BLaER1 treated with 17β-estradiol and CSF1 and Interleukin-3, amounts not matched to agents 10 nM and 100 nM (cell line): Measurements from ENCODE around the gene PTP4A2.
A peak's percentile ranks its signal among the peaks of the same experiment; 100 is the strongest.

ENCODE experiments used
- H3K27ac ChIP-seq, 11 experiments: shearing (Covaris generic); formaldehyde crosslinking; 2 replicates each; pipeline ENCODE4 v1.8.1; 2022
- H3K27me3 ChIP-seq, 11 experiments: shearing (Covaris generic); formaldehyde crosslinking; 2 replicates each; pipeline ENCODE4 v1.8.1; 2022
- H3K36me3 ChIP-seq, 11 experiments: shearing (Covaris generic); formaldehyde crosslinking; 2 replicates each; pipeline ENCODE4 v1.8.1; 2022
- H3K4me1 ChIP-seq, 10 experiments: shearing (Covaris generic); formaldehyde crosslinking; 2 replicates each; pipeline ENCODE4 v1.8.1; 2022
- H3K4me2 ChIP-seq, 11 experiments: shearing (Covaris generic); formaldehyde crosslinking; 2 replicates each; pipeline ENCODE4 v1.8.1; 2022
- H3K4me3 ChIP-seq, 10 experiments: shearing (Covaris generic); formaldehyde crosslinking; 2 replicates each; pipeline ENCODE4 v1.8.1; 2022
- H3K9ac ChIP-seq, 11 experiments: shearing (Covaris generic); formaldehyde crosslinking; 2 replicates each; pipeline ENCODE4 v1.8.1; 2022
- H3K9me3 ChIP-seq, 11 experiments: shearing (Covaris generic); formaldehyde crosslinking; replicated peaks in 1 of 11; 2 replicates each; pipeline ENCODE4 v1.8.1; 2022
- H4K20me1 ChIP-seq, 11 experiments: shearing (Covaris generic); formaldehyde crosslinking; 2 replicates each; pipeline ENCODE4 v1.8.1; 2022
- Cebpa-rat ChIP-seq, 11 experiments: shearing (Covaris generic); IDR thresholded peaks; 2 replicates each; pipeline ENCODE4 v1.8.1; 2022

Gene PTP4A2

DNA sequence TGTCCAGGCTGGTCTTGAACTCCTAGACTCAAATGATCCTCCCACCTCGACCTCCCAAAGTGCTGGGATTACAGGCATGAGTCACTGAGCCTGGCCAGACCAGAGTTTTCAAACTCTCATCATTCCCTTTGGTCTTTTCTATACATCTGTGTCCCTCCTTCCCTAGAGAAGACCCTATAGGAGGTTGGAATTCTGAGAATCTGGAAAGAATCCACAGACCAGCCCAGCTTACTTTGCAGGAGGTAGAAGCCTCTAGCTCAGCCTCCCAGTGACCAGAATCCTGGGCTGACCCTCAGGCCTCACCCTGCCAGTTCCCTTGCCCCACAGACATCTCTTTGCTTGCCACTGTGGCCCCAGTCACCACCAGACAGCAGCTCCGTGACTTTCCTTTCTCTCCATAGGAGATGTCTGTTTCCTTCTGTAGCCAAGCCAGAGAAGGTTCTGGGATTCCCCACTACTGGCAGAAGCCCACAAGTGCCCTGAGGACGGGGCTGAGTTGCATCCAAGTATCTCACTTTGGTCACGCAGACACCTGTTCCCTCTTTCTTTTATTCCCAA is 40.8 kb upstream of the PTP4A2 start:
- H4K20me1 ChIP-seq, result no peaks in the 10 kb centered on the region
- peak overlapping the region in 8 of 11 experiments; percentile 37 to 77 (median 60); a peak in 17 of 22 replicates for H3K27ac ChIP-seq
- peak overlapping the region in 10 of 11 experiments; percentile 5 to 76 (median 68); a peak in 18 of 22 replicates for H3K4me2 ChIP-seq
- TF ChIP-seq Cebpa-rat (IDR thresholded peaks at IDR 0.05), result no peak
- H3K9me3 ChIP-seq, result peaks cover 0 to 3% (median 0%) of the 10 kb centered on the region in 11 experiments; a peak in 1 of 22 replicates
- no peak overlapping the region for H3K4me3 ChIP-seq
- H3K9ac ChIP-seq, result peak overlapping the region in 4 of 11 experiments; percentile 11 to 71 (median 38); a peak in 7 of 22 replicates
- no peaks in the 10 kb centered on the region for H3K27me3 ChIP-seq
- no peaks in the 10 kb centered on the region for H3K36me3 ChIP-seq
- H3K4me1 ChIP-seq, result peaks cover 42 to 81% (median 74%) of the 10 kb centered on the region in 10 experiments

DNA sequence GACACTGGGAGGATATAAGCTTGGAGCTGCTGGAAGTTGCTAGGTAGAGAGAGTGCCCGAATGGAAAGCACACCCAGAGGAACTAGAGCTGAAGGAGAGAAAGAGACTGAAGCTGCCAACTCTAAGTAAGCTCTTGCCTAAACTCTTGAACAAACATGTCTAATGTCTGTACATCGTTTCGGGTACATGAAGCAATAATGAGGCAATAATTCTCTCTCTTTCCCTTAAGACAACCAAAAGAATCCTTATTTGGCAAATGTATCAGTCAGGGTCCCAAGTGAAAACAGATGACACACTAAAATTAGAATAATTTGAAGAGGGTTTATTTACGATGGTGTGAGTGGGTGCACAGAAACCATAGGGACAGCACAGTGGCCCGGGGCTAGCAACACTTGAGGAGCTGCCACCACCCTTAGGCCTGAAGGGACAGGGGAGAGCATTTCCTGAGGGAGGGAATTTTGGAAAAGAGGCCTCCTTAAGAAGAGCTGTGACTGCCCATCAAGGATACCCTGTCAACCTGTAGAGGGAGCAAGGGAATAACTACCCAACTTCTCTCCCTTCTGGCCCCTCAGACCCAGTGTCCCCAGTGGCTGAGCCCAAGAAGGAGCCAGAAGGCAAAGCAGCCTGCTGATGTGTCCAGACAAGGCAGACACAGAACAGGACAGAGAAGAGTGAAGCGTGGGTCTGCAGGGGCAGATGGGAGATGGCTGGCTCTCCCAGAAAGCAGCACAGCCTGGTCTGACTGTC is 39.4 kb upstream of the PTP4A2 start:
- Histone ChIP-seq H3K27ac (peak overlapping the region in 9 of 11 experiments; percentile 17 to 77 (median 50); a peak in 16 of 22 replicates), H3K4me1 (peaks cover 40 to 69% (median 61%) of the 10 kb centered on the region in 10 experiments), H3K4me2 (peak overlapping the region; percentile 20 to 76 (median 67)), H3K4me3 (no peak overlapping the region), H4K20me1 (no peaks in the 10 kb centered on the region), H3K9ac (peak overlapping the region in 9 of 11 experiments; percentile 9 to 71 (median 37); a peak in 11 of 22 replicates), H3K36me3 (no peaks in the 10 kb centered on the region), H3K9me3 (no peaks in the 10 kb centered on the region), H3K27me3 (no peaks in the 10 kb centered on the region)
- 0 out of 22 replicates have a peak, but pooled peaks of 1 of the 11 experiments have one; percentile 15 for TF ChIP-seq Cebpa-rat (IDR thresholded peaks at IDR 0.05)

GRCh38 chr1:31976401-31976800 is 38.2 kb upstream of the PTP4A2 start:
- Histone ChIP-seq H3K9me3 (no peaks in the 10 kb centered on the region), H3K4me3 (no peak overlapping the region), H3K27ac (peak overlapping the region in 3 of 11 experiments; percentile 69 to 77 (median 73); a peak in 4 of 22 replicates), H3K4me1 (peaks cover 33 to 71% (median 51%) of the 10 kb centered on the region in 10 experiments), H3K36me3 (no peaks in the 10 kb centered on the region), H3K4me2 (peak overlapping the region in 6 of 11 experiments; percentile 65 to 76 (median 72); a peak in 9 of 22 replicates), H3K27me3 (no peaks in the 10 kb centered on the region), H4K20me1 (no peaks in the 10 kb centered on the region), H3K9ac (0 out of 22 replicates have a peak overlapping the region, but pooled peaks of 1 of the 11 experiments have one; percentile 62)
- no peak for TF ChIP-seq Cebpa-rat (IDR thresholded peaks at IDR 0.05)

GRCh38 chr1:31970873-31971272 is 32.7 kb upstream of the PTP4A2 start:
- no peak overlapping the region for H3K9ac ChIP-seq
- no peak for TF ChIP-seq Cebpa-rat (IDR thresholded peaks at IDR 0.05)
- H3K4me2 ChIP-seq, result peak overlapping the region in 2 of 11 experiments; percentile 10 to 17; a peak in 2 of 22 replicates
- H3K27ac ChIP-seq, result no peak overlapping the region
- peaks cover 0 to 26% (median 2%) of the 10 kb centered on the region in 10 experiments; a peak in 8 of 20 replicates for H3K4me1 ChIP-seq
- H3K9me3 ChIP-seq, result no peaks in the 10 kb centered on the region
- H3K27me3 ChIP-seq, result no peaks in the 10 kb centered on the region
- H4K20me1 ChIP-seq, result no peaks in the 10 kb centered on the region
- no peak overlapping the region for H3K4me3 ChIP-seq
- H3K36me3 ChIP-seq, result no peaks in the 10 kb centered on the region

DNA sequence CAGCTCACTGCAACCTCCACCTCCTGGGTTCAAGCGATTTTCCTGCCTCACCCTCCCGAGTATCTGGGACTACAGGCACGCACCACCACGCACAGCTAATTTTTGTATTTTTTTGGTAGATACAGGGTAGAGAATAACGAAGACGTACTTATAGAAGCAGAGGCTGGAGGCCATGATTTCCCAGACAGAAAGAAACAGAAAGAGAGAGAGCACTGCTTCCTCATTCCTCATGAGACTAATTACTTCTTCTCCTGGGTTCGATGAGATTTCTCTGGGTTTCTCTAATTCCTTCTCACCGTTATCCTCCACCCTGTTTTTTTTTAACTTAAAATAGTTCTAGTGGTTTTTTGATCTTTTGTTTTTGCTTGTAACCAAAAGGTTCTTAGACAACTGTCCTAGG is 23.4 kb upstream of the PTP4A2 start:
- Histone ChIP-seq H3K27ac (peak overlapping the region in 8 of 11 experiments; percentile 17 to 67 (median 43); a peak in 14 of 22 replicates), H3K4me3 (no peak overlapping the region), H3K9ac (peak overlapping the region in 5 of 11 experiments; percentile 1 to 59 (median 42); a peak in 9 of 22 replicates)

GRCh38 chr1:31959521-31960340 is 21.6 kb upstream of the PTP4A2 start:
- H3K36me3 ChIP-seq, result no peaks in the 10 kb centered on the region
- H3K4me1 ChIP-seq, result peaks cover 58 to 92% (median 76%) of the 10 kb centered on the region in 10 experiments
- H4K20me1 ChIP-seq, result no peaks in the 10 kb centered on the region
- peak overlapping the region in 1 of 11 experiments; percentile 12; a peak in 1 of 22 replicates for H3K9ac ChIP-seq
- no peak for TF ChIP-seq Cebpa-rat (IDR thresholded peaks at IDR 0.05)
- peak overlapping the region in 9 of 11 experiments; percentile 6 to 99 (median 92); a peak in 16 of 22 replicates for H3K27ac ChIP-seq
- no peaks in the 10 kb centered on the region for H3K9me3 ChIP-seq
- no peak overlapping the region for H3K4me3 ChIP-seq
- H3K4me2 ChIP-seq, result peak overlapping the region in 6 of 11 experiments; percentile 8 to 97 (median 90); a peak in 10 of 22 replicates
- H3K27me3 ChIP-seq, result no peaks in the 10 kb centered on the region

More for the DNA sequence above, 23.4 kb upstream of the PTP4A2 start:
- no peaks in the 10 kb centered on the region for H3K27me3 ChIP-seq
- no peaks in the 10 kb centered on the region for H3K36me3 ChIP-seq
- H3K9me3 ChIP-seq, result no peaks in the 10 kb centered on the region
- no peak for TF ChIP-seq Cebpa-rat (IDR thresholded peaks at IDR 0.05)
- H4K20me1 ChIP-seq, result no peaks in the 10 kb centered on the region
- H3K4me1 ChIP-seq, result peaks cover 40 to 76% (median 58%) of the 10 kb centered on the region in 10 experiments
- peak overlapping the region in 10 of 11 experiments; percentile 1 to 97 (median 32); a peak in 17 of 22 replicates for H3K4me2 ChIP-seq

DNA sequence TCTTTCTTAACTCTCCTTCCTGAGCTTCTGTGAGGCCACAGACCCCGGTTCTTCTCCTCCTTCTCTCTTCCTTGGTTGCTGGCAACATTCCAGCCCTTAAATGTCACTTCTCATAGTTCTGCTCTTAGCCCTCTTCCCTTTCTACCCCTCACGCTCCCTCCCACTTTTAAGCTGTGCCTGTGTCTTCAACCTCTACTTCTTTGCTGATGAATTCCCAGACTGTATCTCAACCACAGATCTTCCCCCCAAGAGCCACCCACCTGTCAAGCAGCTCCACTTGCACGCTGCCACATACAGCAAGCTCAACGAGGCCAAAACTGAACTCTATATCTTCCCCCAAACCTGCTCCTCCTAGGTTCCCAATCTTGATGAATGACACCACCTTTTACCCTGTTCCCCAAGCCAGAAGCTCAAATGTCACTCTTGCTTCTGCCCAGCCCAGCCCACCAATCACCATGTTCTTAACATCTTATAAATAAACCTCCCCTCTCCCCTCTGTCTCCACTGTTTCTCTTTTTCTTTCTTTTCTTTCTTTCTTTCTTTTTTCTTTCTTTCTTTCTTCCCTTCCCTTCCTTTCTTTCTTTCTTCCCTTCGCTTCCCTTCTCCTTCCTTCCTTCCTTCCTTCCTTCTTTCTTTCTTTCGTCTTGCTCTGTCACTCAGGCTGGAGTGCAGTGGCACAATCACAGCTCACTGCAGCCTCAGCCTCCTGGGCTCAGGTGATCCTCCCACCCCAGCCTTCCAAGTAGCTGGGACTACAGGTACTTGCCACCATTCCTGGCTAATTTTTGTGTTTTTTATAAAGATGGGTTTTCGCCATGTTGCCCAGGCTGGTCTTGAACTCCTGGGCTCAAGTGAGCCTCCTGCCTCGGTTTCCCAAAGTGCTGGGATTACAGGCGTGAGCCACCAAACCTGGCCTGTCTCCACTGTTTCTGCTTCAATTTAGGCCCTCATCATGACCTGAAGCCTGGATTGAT is 19.8 kb upstream of the PTP4A2 start:
- peak overlapping the region; percentile 17 to 99 (median 91); a peak in 20 of 22 replicates for H3K27ac ChIP-seq
- no peaks in the 10 kb centered on the region for H3K9me3 ChIP-seq
- TF ChIP-seq Cebpa-rat (IDR thresholded peaks at IDR 0.05), result no peak
- H3K4me1 ChIP-seq, result peaks cover 56 to 99% (median 84%) of the 10 kb centered on the region in 10 experiments
- peak overlapping the region; percentile 23 to 97 (median 87) for H3K4me2 ChIP-seq
- no peaks in the 10 kb centered on the region for H3K27me3 ChIP-seq
- H3K4me3 ChIP-seq, result peak overlapping the region in 3 of 10 experiments; percentile 4 to 30 (median 8); a peak in 1 of 20 replicates
- no peaks in the 10 kb centered on the region for H4K20me1 ChIP-seq
- H3K9ac ChIP-seq, result peak overlapping the region; percentile 5 to 88 (median 76); a peak in 16 of 22 replicates
- H3K36me3 ChIP-seq, result no peaks in the 10 kb centered on the region
